HEK293 (cell line): ENCODE data around the gene PKNOX2.

Experiments used
- CTCF ChIA-PET: fragments of 350-600 bp; formaldehyde crosslinking; extraction: SDS; loops from one replicate; lab custom pipeline; 2021; ENCODE audit warnings: antibody characterized with exemption; lab: Yijun Ruan, JAX
- POLR2A ChIA-PET: fragments of 300-600 bp; formaldehyde crosslinking; extraction: SDS; loops from one replicate; lab custom pipeline; 2020; ENCODE audit warnings: antibody characterized with exemption, inconsistent platforms; lab: Yijun Ruan, JAX
- H3K27ac ChIP-seq: fragments of 200-500 bp; sonication (Bioruptor generic); 2 replicates; pipeline ENCODE4 v1.5.1; 2014; ENCODE audit warnings: low read depth, low read length, control low read depth, inconsistent platforms; ENCODE audit errors: extremely low read depth
- H3K36me3 ChIP-seq, 2 experiments: fragments of 200-500 bp in 1 of 2; sonication (Bioruptor generic) in 1 of 2; 1 replicate in 1 of 2; 2 replicates in 1 of 2; pipeline ENCODE4 v1.5.1; 2014 to 2017; ENCODE audit warnings: inconsistent platforms in 2 of 2, low read length in 2 of 2; ENCODE audit not compliant: control insufficient read depth in 2 of 2, insufficient read depth in 1 of 2
- H3K4me1 ChIP-seq: fragments of 200-500 bp; sonication (Bioruptor generic); 2 replicates; pipeline ENCODE4 v1.5.1; 2014; ENCODE audit warnings: mild to moderate bottlenecking, low read length, inconsistent platforms; ENCODE audit not compliant: control insufficient read depth, insufficient read depth
- H3K4me3 ChIP-seq: 2 replicates; pipeline ENCODE4 v1.5.1; 2011; ENCODE audit warnings: low read depth, mild to moderate bottlenecking, control low read depth, low read length, moderate library complexity
- H3K9me3 ChIP-seq: fragments of 200-500 bp; sonication (Bioruptor generic); 2 replicates; pipeline ENCODE4 v1.5.1; 2014; ENCODE audit warnings: low read depth, low read length, inconsistent platforms; ENCODE audit not compliant: control insufficient read depth, insufficient read depth
- GLI2 ChIP-seq: fragments of 450-650 bp; formaldehyde crosslinking; IDR thresholded peaks from 2 replicates; pipeline ENCODE4; 2017; ENCODE audit warnings: missing biosample characterization, missing genetic modification characterization, low read depth, borderline replicate concordance
- OVOL3 ChIP-seq: fragments of 450-650 bp; formaldehyde crosslinking; IDR thresholded peaks from 2 replicates; pipeline ENCODE4 v1.5.1; 2016; ENCODE audit warnings: missing biosample characterization, missing genetic modification characterization
- SETDB1 ChIP-seq: IDR thresholded peaks from one replicate; pipeline ENCODE4 v1.6.1; 2017; ENCODE audit warnings: mild to moderate bottlenecking, low read length, moderate library complexity, mixed read lengths; ENCODE audit not compliant: insufficient read length
- YY1 ChIP-seq: fragments of 450-650 bp; formaldehyde crosslinking; IDR thresholded peaks from 2 replicates; pipeline ENCODE4 v1.5.1; 2018; ENCODE audit warnings: missing biosample characterization, missing genetic modification characterization
- YY2 ChIP-seq: fragments of 450-650 bp; formaldehyde crosslinking; IDR thresholded peaks from 2 replicates; pipeline ENCODE4 v1.5.1; 2016; ENCODE audit warnings: missing biosample characterization, missing genetic modification characterization
- ZFHX2 ChIP-seq: fragments of 450-650 bp; formaldehyde crosslinking; conservative IDR thresholded peaks from 2 replicates; pipeline ENCODE4 v1.5.1; 2016; ENCODE audit warnings: missing biosample characterization, missing genetic modification characterization
- ZNF140 ChIP-seq: fragments of 450-650 bp; formaldehyde crosslinking; IDR thresholded peaks from 2 replicates; pipeline ENCODE4 v1.5.1; 2016; ENCODE audit warnings: missing biosample characterization, missing genetic modification characterization
- ZNF148 ChIP-seq: fragments of 450-650 bp; formaldehyde crosslinking; IDR thresholded peaks from 2 replicates; pipeline ENCODE4 v1.5.0; 2017; ENCODE audit warnings: missing biosample characterization, missing genetic modification characterization, borderline replicate concordance
- ZNF18 ChIP-seq: fragments of 450-650 bp; formaldehyde crosslinking; IDR thresholded peaks from 2 replicates; pipeline ENCODE4 v1.5.1; 2016; ENCODE audit warnings: missing biosample characterization, missing genetic modification characterization
- ZNF214 ChIP-seq: fragments of 450-650 bp; formaldehyde crosslinking; IDR thresholded peaks from 2 replicates; pipeline ENCODE4 v1.5.1; 2017; ENCODE audit warnings: missing biosample characterization, mild to moderate bottlenecking, missing genetic modification characterization, borderline replicate concordance
- ZNF394 ChIP-seq: fragments of 450-650 bp; formaldehyde crosslinking; IDR thresholded peaks from 2 replicates; pipeline ENCODE4 v1.5.1; 2016; ENCODE audit warnings: missing biosample characterization, missing genetic modification characterization, mild to moderate bottlenecking, moderate library complexity, borderline replicate concordance
- ZNF510 ChIP-seq: fragments of 450-650 bp; formaldehyde crosslinking; IDR thresholded peaks from 2 replicates; pipeline ENCODE4 v1.5.1; 2018; ENCODE audit warnings: mild to moderate bottlenecking, missing genetic modification characterization, missing biosample characterization; ENCODE audit not compliant: insufficient replicate concordance
- ZNF548 ChIP-seq: fragments of 450-650 bp; formaldehyde crosslinking; IDR thresholded peaks from 2 replicates; pipeline ENCODE4 v1.5.1; 2016; ENCODE audit warnings: missing biosample characterization, missing genetic modification characterization
- ZNF549 ChIP-seq: fragments of 450-650 bp; IDR thresholded peaks from 2 replicates; pipeline ENCODE4 v1.5.1; 2018; ENCODE audit warnings: missing biosample characterization, missing genetic modification characterization, mild to moderate bottlenecking, inconsistent platforms, moderate library complexity
- ZNF670 ChIP-seq: fragments of 450-650 bp; formaldehyde crosslinking; IDR thresholded peaks from 2 replicates; pipeline ENCODE4 v1.5.1; 2016; ENCODE audit warnings: missing biosample characterization, missing genetic modification characterization, low read depth
- ZNF791 ChIP-seq: fragments of 450-650 bp; formaldehyde crosslinking; IDR thresholded peaks from 2 replicates; pipeline ENCODE4 v1.5.1; 2016; ENCODE audit warnings: missing biosample characterization, missing genetic modification characterization
- ZXDB ChIP-seq: fragments of 450-650 bp; formaldehyde crosslinking; IDR thresholded peaks from 2 replicates; pipeline ENCODE4 v1.5.1; 2016; ENCODE audit warnings: missing biosample characterization, missing genetic modification characterization
- TF ChIP-seq, protein P1 (sequence below): fragments of 450-650 bp; formaldehyde crosslinking; IDR thresholded peaks from 2 replicates; pipeline ENCODE4 v1.5.1; 2017; ENCODE audit warnings: missing biosample characterization, missing genetic modification characterization
- TF ChIP-seq, protein P2 (sequence below): fragments of 450-650 bp; formaldehyde crosslinking; IDR thresholded peaks from 2 replicates; pipeline ENCODE4 v1.5.1; 2016; ENCODE audit warnings: missing biosample characterization, missing genetic modification characterization

PKNOX2 gene

DNA sequence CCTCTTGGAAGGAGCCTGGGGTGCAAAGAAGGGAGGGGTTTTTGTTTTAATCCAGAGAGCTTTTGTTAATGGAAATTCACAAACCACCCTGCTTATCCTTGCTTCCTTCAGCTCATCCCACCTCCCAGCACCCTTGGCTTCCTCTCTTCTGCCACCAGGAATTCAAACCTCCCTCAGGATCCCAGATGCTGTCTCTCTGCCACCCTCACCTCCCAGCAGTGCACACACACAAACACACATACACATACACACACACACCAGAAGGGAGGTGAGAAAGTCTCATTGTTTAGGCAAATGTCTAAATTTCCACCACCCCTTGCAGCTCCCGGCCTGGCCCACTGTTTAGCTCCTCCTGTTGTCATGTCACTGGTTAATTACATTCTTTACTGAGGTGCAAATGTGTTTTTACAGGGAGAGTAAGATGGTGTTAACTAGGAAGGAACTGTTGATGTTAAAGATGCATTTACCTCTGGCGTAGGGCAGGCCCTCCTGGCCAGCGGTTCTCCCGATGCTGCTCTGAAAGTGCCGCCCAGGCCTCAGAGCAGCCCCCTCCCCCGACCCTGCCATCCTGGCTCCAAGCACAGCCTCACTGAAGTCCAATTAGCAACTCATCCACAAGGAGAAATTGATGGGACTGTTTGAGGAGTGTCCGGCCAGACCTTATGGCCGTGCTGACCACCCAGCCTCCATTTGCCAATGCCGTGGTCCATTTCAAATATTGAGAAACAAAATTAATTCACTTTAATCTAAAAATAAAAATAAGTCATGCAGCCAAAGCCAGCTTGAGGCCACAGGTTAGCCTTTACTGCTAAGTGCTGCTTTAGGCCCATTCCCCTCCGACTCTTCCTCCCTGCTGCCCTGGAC, 166.1 kb downstream of the PKNOX2 start:
- Histone ChIP-seq H3K36me3 (no peaks in the 10 kb centered on the region), H3K9me3 (no peaks in the 10 kb centered on the region), H3K4me1 (no peaks in the 10 kb centered on the region), H3K4me3 (no peak overlapping the region), H3K27ac (no peak overlapping the region)
- ChIA-PET POLR2A (no interaction called here), CTCF (interaction anchor here (0.6 to 5.0 kb wide), 3 partner anchors 15 to 73 kb away, joined by 3 to 22 read pairs (median 3); no protein-coding TSS in a partner anchor)
- no peak for TF ChIP-seq OVOL3 (tag by site-specific recombination)
- TF ChIP-seq ZNF548: no peak
- no peak for TF ChIP-seq ZNF510
- TF ChIP-seq SETDB1: no peak
- no peak for TF ChIP-seq ZNF140 (tag by site-specific recombination)
- no peak for TF ChIP-seq ZNF214 (tag by site-specific recombination)
- no peak for TF ChIP-seq YY2 (tag by site-specific recombination)
- TF ChIP-seq ZNF670 (tag by site-specific recombination): no peak
- TF ChIP-seq ZNF394 (tag by site-specific recombination): no peak
- TF ChIP-seq ZNF148 (tag by site-specific recombination): no peak
- no peak for TF ChIP-seq ZFHX2 (tag by site-specific recombination)
- no peak for TF ChIP-seq YY1 (tag by site-specific recombination)
- TF ChIP-seq, protein P1, sequence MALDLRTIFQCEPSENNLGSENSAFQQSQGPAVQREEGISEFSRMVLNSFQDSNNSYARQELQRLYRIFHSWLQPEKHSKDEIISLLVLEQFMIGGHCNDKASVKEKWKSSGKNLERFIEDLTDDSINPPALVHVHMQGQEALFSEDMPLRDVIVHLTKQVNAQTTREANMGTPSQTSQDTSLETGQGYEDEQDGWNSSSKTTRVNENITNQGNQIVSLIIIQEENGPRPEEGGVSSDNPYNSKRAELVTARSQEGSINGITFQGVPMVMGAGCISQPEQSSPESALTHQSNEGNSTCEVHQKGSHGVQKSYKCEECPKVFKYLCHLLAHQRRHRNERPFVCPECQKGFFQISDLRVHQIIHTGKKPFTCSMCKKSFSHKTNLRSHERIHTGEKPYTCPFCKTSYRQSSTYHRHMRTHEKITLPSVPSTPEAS (tag by site-specific recombination): no peak
- no peak for TF ChIP-seq ZNF549
- no peak for TF ChIP-seq ZNF18
- TF ChIP-seq ZXDB: no peak
- TF ChIP-seq ZNF791 (tag by site-specific recombination): no peak
- TF ChIP-seq, protein P2, sequence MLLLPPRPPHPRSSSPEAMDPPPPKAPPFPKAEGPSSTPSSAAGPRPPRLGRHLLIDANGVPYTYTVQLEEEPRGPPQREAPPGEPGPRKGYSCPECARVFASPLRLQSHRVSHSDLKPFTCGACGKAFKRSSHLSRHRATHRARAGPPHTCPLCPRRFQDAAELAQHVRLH (tag by site-specific recombination): no peak
- no peak for TF ChIP-seq GLI2 (tag by site-specific recombination)
